T-helper 2 cell treated with Interferon-gamma antibody and Interleukin-4, amounts not matched to agents 100 ng/mL and 5 ng/mL, for 36 hours (primary cell): ENCODE results near the gene PANX2. TPM values are rescaled to one million over a fixed set of nuclear protein-coding genes. Genes with fewer than 3 reads are reported as not detected.

Experiments
- intact Hi-C: fragments of 100-400 bp; cut with micrococcal nuclease; formaldehyde crosslinking; loops from one replicate; pipeline ENCODE4 v1.15.1; 2023
- total RNA-seq: library from RNA; stranded (reverse); gene quantifications from 2 replicates; pipeline ENCODE4 v1.2.3, GENCODE V29; 2022

Gene PANX2
- total RNA-seq, 1 donor from 2014 or later, result 0.34 TPM

DNA sequence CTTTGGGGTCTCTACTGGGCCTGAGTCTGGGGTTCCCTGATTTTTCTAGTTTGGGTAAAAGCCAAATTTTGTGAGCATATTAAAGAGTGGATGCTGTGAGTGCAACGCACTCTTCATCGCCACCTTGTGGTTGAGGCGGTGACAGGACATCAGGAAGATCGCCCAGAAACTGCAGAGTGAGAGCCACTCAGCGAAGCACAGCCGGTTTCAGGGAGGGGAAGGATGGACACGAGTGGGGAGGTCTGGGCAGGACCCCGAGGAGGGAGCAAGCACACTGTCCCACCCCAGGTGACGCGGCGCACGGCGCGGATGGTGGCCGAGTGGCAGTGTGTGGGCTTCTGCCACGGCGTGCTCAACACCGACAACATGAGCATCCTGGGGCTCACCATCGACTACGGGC, 39.4 kb downstream of the PANX2 start:
- intact Hi-C loops, result loop anchor here (1.0 to 5.0 kb wide), 2 partner anchors 61 to 443 kb away; no protein-coding TSS in a partner anchor

DNA sequence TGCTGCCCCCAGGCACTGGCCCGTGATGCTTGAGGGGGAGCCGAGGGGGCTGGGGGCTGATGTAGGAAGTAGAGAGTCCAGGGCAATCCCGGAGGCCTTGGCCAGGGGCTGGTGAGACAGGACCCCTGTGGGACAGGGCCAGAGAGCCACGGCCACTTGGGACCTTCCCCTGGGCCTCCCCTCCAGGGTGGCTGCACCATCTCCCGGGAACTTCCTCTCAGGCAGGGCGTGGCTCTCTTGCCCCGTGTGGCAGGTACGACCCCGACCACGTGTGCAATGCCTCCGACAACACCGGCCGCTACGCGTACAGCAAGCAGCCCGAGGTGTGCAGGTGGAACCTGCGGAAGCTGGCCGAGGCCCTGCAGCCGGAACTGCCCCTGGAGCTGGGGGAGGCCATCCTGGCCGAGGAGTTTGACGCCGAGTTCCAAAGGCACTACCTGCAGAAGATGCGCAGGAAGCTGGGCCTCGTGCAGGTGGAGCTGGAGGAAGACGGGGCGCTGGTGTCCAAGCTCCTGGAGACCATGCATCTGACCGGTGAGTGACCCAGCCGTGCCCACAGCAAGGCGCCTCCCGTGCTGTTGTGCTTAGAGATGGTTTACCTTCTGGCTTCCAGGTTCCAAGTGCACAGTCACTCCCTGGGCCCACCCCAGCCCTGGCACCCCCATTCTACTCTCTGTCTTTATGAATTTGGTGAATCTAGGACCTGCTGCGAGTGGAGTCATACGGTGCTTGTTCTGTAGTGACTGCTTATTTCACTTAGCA, 40.0 kb downstream of the PANX2 start:
- intact Hi-C loops, result loop anchor here (1.0 kb wide), 1 partner anchor 61 kb away; no protein-coding TSS in a partner anchor

DNA sequence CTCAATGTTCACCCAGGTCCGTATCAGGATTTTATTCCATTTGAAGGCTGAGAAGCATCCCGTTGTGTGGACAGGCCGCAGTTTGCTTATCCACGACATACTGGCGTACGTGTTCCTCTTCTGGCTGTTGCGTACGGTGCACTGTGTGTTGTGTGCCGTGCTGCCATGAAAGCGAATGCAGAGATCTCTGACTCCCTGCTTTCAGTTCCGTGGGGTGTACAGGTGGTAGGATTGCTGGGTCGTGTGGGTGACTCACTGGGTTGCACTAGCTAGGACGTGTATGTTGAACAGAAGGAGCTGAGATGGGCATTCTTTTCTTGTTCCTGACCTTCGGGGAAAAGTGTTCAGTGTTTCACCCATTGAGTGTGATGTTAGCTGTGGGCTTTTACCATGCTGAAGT, 40.6 kb downstream of the PANX2 start:
- intact Hi-C loops, result no loop called here

DNA sequence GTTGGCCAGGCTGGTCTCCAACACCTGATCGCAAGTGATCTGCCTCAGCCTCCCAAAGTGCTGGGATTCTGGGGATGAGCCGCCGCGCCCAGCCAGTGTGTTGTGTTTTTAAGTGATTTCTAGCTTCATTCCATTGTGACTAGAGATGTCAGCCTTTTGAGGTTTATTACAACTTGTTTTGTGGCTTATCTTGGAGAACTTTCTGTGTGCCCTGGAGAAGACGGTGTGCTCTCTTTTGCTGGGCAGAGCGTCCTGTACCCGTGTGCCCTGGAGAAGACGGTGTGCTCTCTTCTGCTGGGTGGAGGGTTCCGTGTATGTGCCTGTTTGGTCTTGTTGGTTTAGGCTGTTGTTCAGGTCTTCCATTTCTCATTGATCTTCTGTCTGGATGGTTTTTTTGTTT, 42.7 kb downstream of the PANX2 start:
- intact Hi-C loops, result no loop called here

DNA sequence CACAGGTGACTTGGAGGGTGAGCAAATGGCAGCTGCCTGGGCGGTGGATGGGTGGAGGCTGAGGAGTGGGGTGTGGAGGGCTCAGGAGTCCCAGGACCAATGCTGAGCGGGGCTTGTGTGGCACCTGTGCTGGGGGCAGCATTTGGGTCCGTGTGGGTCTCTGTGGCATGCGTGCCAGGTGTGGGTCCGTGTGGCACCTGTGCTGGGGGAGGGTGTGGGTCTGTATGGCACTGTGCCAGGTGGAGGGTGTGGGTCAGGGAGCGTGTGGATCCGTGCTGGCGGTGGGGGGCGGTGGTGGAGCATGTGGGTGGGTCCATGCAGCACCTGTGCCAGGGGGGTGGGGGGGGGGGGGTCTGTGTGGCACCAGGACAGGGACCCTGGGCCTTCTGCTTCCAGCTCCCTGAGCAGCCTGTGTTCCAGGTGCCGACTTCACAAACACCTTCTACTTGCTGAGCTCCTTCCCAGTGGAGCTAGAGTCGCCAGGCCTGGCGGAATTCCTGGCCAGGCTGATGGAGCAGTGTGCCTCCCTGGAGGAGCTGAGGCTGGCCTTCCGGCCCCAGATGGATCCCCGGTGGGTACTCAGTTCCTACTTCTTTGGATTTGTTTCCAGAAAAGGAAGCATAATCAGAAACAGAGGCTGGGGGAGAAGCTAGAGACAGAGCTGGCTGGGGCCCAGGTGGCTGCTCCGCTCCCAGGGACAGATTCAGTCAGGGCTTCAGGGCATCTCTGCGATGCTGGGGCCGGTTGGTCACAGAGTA, 44.9 kb downstream of the PANX2 start:
- intact Hi-C loops, result no loop called here

DNA sequence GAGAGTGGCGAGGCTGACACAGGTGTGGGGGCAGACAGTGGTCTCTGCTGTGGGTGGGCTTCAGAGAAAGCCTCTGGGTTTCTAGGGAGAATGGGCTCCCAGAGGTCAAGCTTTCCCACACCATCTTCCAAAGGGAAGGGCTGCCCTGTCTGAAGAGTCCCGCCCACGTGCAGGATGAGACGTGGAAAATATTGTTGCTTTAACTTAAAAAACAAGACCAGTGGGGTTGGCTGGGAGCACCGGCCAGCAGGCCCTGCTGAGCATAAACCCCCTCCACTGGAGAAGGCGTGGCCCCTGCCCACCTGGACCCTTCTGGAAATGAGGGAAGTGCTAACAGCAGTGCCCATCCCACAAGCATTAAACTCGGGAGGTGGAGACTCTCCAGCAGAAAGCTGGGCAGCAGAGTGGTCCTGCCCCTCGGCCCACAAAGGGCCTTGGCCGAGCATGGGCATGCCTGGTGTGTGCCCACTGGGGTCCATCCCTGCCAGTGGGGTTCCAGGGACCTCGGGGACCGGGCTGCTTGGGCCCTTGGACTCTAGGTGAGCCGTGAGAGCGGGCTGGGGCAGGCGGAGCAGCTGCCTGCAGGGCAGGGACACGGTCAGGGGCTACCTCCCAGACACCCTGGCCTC, 45.6 kb downstream of the PANX2 start:
- intact Hi-C loops, result no loop called here

DNA sequence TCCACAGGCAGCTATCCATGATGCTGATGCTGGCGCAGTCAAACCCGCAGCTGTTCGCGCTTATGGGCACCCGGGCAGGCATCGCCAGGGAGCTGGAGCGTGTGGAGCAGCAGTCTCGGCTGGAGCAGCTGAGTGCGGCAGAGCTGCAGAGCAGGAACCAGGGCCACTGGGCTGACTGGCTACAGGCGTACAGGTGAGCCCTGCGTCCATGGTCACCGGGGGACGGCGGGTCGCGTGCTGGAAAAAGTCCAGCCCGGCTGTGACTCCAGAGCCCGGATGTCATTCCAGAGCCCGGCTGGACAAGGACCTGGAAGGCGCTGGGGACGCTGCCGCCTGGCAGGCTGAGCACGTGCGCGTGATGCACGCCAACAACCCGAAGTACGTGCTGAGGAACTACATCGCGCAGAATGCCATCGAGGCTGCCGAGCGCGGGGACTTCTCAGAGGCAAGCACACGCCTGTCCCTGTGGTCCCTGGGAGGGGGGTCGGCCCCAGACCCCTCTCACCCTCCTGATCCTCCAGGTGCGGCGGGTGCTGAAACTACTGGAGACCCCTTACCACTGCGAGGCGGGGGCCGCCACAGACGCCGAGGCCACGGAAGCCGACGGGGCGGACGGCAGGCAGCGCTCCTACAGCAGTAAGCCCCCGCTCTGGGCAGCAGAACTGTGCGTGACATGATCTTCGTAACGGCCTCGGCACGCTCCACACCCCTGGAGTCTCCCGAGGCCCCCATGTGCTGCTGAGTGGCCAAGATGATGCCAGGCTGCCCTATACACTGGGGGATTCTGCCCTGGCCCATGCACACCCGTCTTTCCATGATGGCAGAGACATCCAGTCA, 46.4 kb downstream of the PANX2 start:
- intact Hi-C loops, result no loop called here

DNA sequence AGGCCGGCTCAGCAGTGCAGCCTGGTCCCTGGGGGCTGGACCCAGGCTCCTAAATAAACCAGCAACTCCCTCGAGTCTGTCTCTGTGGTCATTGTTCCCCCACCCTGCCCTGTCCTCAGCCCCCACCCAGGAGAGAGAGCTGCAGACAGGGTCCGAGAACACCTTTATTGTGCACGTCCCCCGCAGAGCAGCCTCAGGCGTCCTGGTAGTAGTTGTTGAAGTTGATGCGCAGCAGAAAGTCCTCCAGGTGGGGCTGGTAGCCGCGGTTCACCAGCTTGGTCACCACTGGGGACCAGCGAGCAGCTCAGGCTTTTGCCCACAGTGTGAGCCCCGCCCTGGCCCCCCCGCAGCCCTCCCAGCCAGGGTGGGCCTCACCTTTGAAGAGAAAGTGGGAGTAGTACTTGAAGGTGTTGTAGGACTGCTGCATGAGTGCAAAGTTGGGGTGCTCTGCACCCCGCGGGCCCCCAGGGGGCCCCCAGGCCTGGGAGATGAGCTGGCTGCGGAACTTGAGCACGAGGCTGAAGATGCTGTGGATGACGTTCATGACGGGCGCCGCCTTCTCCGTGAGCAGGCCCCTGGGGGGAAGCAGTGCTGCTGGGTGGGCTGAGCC, 47.1 kb downstream of the PANX2 start:
- intact Hi-C loops, result no loop called here

DNA sequence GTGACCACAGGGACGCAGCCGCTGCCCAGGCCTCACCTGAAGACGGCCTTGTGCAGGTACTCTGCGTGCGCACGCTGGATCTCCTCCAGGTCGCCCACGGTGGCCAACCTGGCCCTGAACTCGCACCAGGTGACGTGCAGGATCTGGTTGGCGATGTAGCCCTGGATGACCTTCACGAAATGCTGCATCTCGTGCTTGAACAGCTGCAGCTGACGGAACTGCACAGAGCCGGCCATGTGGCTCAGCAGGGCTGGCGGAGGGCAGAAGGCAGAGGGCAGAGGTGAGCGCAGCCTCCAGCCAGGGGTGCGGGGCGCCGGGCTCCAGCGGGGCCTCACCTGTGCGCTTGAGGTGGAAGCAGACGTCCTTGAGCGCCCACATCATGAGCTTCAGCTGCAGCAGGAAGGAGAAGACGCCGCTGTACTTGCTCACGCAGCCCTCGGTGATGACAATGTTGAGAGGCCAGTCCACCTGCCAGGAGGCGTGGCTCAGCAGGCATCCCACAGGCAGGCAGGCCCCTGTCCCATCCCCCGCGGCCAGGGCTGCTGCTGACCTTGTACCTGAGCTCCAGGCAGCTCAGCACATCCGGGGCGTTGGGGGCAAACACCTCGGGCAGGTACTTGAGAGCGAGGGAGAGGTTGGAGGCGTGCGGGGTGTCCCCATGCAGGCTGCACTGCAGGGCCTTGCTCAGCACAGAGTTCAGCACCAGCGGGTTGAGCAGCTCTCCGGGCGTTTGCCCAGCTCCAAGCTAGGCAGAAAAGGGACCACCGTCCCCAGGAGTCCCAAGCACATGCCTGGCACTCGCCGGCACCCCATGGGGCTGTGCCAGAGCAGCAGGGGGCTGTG, 47.8 kb downstream of the PANX2 start:
- intact Hi-C loops, result no loop called here

DNA sequence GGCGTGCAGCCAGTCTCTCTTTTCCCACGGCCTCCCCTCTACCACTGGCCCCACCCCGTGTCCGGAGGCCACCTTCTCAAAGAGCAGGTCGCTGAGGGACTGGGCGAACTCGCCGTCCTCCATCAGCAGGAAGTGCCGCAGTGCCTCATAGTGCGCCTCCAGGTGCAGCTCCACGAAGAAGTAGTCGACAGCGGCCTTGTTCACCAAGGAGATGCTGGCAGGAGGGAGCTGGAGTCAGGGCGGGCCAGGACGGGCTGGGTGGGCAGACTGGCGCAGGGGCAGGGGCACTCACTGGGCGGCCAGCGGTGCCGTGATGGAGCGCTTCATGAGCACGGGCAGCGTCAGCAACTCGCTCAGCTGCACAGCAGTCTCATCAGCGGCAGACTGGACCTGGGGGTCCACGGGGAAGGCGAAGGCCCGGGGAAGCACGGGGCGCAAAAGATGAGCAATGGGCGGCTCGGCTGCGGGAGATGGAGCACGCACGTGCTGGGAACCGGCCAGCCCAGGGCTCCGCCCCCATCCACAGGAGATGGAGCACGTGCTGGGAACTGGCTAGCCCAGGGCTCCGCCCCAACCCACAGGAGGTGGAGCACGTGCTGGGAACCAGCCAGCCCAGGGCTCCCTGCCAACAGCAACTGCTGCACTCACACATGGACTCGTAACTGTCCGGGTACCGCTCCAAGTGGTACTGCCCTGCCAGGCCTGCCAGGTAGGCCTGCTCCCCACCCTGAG, 48.6 kb downstream of the PANX2 start:
- intact Hi-C loops, result no loop called here

DNA sequence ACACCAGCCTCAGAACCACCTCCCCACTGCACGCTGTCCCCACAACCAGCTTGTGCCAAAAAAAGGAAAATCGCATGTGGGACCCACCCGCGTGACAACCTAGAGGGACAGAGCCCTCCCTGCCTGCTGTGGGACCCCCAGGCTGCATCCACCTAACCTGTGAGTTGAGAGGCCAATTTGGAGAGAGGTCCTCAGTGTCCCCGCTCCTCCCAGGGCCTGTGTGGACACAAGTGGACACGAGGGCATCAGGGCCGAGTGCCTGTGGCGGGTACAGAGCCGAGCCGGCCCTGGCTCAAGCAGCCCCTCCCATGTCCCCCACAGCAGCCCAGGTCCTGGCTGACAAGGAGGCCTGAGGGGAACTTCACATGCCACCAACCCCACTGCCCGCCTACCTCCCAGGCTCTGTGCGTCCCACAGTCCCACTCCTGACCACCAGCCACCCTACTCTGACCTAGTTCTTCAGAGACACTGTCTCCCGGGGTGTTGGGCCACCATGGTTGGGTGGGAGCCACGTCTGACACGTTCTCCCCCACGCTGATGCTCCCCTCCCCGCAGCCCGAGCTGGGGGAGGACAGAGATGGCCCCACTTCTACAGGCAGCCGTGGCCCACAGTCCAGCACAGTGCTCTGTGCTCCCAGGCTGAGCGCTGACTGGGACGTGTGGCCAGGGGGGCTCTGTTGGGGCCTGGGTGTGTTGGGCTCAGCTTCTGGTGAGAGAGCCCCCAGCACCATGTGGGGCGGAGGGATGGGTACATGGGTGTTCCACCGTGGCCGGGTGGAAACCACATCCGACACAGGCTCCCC, 49.5 kb downstream of the PANX2 start:
- intact Hi-C loops, result no loop called here

DNA sequence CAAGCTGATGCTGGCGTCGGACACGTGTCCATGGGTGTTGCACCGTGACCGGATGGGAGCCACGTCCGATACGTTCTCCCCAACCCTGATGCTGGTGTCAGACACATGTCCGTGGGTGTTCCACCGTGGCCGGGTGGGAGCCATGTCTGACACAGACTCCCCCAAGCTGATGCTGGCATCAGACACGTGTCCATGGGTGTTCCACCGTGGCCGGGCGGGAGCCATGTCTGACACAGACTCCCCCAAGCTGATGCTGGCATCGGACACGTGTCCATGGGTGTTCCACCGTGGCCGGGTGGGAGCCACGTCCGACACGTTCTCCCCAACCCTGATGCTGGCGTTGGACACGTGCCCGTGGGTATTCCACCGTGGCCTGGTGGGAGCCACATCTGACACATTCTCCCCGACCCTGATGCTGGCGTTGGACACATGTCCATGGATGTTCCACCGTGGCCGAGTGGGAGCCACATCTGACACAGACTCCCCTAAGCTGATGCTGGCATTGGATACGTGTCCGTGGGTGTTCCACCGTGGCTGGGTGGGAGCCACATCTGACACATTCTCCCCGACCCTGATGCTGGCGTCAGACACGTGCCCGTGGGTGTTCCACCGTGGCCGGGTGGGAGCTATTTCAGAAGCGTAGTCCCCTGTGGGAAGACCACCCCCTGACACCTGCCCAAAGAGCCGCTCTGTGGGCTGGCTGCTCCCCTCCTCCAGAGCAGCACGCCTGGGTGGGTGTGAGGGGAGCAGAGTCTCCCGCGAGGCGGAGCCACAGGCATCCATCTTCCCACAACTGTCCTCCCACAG, 50.3 kb downstream of the PANX2 start:
- intact Hi-C loops, result no loop called here

DNA sequence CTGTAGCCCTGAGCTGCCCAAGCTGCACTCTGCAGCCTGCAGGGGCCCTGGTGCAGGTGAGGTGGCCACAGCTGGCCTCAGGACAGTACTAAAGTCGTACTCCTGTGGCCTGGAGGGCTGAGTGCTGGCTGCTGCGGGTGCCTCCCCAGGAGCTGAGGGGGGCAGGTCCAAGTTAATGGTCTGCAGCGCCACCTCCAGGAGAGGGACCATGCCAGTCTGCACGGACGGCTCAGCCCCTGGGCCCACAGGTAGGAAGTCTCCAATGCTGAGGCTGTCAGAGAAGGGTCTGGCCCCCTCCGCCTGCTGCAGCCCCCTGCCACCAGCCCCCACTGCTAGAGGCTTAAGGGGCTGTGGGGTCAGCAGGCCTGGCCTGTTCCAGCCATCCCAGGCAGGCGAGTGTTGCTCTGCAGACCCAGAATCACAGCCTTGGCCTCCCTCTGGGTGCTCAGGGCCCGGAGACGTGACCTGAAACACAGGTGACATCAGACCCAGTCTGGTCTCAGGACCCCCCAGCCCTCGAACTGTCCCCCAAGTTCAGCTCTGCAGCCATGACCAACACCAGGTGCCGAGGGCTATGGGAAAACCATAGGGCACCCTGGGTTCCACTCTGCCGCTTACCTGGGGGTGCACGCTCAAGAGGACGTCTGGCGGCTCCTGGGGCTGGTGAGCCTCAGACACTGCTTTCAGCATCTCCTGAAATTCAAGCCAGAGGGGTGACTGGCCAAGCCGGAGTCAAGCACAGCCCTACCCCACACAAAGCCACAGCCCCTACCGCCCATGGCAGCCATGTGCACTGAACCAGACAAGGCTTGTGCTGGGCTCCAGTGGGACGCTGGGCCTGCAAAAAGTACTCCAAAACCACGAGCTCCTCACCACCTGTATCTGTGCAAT, 51.1 kb downstream of the PANX2 start:
- intact Hi-C loops, result no loop called here

DNA sequence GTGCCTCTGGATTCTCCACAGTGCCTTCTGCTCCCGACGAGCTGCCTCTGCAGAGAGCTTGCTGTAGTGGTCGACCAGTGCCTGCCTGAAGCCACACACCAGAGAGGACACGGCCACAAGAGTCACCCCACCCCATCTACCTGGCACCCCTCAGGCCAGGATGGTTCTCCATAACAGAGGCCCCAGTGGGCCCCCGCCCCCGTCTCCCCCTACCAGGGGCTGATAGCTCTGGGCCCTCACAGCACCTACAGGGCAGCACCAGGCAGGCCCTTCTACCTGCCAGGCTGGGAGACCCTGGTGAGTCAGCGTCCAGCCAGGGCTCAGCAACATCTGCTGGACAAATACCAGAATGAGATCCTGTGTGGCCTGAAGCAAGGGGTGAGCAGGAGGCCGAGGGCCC, 52.0 kb downstream of the PANX2 start:
- intact Hi-C loops, result no loop called here

DNA sequence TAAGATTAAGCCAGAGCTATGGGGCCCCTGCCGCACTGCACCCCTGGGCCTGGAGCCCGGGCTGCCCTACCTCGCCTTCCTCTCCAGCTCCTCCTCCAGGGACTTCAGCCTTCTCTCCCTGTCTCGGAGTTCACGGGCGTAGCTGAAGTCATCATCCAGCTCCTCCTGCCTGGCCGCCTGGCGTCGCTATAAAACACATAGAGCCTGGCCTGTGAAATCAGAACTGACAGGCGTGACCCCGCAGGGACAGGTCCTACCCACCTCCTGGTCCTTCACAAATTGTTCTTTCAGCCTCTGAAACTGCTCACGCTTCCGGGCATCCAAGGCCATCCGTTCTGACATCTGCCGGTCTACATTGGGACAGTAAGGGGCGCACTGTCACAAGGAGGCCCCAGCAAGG, 53.5 kb downstream of the PANX2 start:
- intact Hi-C loops, result no loop called here

DNA sequence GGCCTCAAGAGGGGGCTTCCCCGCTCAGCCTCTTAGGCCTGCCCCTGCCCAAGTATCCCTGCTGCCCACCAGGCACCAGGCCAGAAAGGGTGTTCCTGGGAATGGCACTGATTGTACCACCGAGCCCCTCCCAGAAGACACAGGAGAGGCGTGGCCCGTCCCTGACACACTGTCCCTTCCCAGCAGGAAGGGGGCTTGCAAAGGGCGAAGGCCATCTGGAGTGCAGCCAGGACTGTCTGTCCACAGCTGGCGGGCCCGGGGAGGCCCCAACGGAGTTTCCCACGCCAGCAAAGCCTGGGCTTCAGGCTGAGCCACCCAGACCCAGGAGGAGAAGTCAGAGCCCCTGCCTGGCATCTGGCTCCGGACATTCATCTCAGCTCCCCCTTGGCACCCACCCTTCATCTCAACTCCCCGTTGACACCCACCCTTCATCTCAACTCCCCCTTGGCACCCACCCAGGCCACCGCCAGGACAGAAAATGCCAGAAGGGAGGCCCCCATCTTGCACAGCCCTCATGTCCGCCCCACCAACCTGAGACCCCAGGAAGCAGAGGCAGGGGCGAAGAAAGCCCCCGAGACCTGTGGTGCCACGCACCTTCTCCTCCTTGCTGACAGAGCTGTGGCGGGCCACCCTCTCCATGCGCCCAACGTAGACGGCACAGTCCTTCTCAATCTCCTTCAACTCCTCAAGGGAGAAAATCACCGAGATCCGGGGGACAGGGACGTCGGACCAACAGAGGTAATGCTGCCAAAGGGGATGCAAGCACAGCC, 54.9 kb downstream of the PANX2 start:
- intact Hi-C loops, result no loop called here
